CD4-positive, alpha-beta T cell treated with Interleukin-12 subunit alpha and Interleukin-12 subunit beta, for 1 hour (primary cell): ENCODE data around the gene UVSSA.
"Not testable (repeated sequence)": the region's sequence is repeated elsewhere in the genome, so short reads cannot be mapped to it uniquely, and the experiment has no call there.

ENCODE experiments used
- DNase-seq: peaks from one replicate; pipeline ENCODE4 v3.0.0-alpha.2; 2020

Gene UVSSA

DNA sequence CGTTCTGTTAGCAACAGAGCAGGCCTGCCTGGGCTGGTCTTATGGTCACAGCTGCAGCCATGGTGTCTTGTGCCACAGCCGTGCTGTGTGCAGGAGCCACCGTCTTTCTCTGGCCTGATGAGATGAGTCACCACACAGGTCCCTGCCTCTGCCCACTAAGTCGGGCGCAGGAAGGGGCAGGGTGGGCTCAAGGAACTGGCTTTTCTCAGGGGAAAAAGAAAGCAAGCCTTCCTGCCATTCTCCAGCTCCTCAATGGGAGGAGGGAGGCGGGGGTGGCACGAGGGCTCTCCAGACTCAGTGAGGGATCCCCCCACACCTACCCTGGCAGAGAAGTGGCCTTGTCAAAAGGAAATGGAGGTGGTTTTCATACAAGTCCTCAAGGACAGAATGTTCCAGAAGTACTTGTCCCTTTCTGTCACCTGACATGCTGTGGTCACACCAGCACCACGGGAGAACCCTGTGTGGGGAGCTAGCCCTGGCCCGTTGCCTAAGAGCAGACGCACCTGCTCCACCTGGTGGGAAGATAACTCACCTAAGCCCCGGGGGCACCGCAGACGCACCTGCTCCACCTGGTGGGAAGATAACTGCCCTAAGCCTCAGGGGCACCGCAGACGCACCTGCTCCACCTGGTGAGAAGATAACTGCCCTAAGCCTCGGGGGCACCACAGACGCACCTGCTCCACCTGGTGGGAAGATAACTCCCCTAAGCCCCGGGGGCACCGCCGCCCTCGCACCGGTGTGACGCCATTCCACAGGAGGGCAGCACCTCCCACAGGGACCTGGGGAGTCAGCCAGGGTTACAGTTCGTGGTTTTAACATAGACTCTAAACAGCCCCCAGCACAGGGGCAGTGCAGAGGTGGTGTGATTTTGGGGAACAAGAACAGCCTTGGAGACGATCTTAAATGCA is 18.5 kb downstream of the UVSSA start:
- DNase-seq = no peak

DNA sequence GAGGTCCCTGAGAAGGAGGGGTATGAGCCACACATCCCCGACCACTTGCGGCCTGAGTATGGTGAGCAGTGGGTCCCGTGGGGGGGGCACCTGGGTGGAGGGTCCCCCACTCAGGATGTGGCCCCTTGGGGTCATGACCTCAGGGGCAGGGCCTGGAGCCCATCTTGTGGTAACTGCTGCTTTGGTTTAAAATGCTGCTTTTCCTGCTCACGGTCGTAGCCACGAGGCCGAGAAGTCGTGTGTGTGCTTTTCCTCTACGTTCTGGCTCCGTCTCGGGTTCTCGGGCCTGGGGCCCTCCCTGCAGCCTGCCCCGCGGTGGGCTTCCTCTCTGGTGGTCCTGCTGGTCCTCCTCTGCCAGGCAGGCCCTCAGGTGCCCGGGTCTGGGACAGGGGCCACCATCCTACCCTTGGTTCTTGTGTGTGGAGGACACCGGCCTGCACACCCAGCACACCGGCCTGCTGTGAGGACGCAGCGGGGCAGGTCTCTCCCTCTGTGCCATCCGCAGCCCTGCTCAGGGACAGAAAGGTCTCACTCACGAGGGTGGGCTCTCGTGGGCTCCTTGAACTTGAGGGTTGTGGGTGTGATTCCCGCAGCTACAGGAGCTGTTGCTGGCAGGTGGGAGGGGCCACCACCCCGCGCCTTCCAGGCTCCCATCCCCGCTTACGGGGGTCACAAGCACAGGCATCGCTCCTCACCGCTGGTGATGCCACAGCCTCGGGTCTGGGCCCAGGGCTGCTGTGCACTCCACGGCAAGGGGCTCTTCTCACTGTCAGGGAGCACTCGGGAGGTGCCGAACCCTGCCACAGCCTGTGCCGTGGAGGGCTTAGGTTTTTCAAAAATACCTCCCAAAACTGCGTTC is 19.6 kb downstream of the UVSSA start:
- DNase-seq = no peak

DNA sequence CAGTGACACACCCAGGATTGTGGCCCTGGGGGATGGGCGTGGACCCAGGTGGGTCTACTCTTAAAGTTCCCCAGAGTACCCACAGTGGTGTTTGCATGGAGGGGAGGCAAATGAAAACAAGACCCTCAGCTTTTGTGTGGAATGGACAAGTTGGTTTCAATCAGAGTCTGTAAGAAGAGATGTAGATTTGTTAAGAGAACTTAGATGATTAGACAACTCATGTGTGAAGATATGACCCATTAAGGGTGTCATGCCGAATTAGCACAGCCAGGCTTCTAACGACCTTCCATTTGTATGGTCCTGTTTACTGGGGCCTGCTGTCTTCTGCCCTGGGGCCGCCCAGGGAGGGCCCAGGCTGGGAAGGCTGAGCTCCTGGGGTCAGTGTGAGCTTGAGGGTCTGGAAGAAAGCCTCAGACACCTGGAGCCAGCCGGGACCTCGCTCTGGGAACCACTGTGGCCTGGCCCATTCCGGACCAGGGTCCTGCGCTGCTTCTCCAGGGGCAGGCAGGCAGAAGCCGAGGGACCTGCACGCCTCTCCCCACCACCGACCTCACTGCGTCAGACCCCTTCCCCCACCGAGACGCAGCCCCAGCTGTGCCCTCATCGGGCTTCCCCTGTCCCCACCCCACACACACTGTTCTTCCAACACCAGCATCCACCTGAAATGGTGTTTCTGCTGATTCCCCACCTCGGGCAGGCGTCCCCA is 20.4 kb downstream of the UVSSA start:
- DNase-seq = no peak

DNA sequence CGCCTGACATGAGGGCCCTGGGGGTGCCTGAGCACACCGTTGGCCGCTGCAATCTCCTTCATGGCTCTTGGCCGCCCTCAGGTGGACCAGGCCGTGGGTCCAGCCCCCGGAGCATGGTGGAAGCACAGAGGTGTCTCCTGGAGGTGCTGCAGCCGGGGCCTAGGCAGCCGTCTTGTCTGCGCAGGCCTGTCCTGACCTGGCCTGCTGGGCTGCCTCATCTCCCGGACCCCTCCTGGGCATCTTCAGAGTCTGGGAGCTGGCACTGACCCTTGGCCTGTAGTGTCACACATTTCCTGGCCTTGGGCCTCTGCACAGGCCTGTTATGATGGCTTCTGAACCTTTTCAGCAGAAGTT is 20.9 kb downstream of the UVSSA start:
- DNase-seq = no peak

- no peak for DNase-seq
These were observed 21.5 kb downstream of the UVSSA start for GRCh38 chr4:1368421-1369090.

GRCh38 chr4:1369091-1369450 is 22.1 kb downstream of the UVSSA start:
- no peak for DNase-seq

- DNase-seq = no peak
These were observed 22.6 kb downstream of the UVSSA start for GRCh38 chr4:1369479-1370079.

DNA sequence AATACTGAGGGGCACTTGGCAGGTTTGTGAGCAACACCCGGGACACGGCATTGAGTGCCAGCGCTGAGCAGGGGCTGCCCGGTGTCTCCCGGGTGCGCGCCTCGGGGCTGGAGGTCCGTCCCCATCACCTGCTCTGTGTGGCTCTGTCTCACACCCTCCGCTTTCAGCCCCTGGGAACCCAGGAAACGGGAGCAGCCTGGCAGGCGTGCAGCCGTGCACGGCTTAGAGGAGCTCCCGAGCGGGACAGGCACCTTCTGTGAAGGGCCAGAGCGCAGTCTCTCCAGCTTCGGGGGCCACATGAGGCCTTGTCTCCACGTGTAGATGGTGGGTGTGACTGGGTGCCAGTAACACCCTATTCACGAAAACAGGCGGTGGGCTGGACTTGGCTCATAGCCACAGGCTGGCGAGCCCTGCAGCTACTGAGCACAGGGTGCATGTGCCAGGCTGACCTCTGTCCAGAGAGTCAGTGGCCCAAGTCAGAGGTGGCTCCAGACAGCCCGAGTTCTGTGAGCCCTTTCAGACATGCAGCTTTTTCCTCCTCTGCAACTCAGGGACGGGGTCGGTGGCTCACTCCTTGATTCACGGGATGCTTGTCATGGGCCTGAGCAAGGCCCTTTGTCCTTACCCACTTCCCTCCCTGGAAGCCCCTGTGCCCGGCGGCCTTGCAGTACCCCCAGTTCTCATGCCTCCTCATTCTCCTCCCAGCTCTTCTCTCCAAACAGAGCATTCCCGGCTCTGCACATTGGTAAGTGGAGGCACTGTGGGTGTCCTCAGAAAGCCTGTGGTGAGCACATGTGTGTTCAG is 23.5 kb downstream of the UVSSA start:
- no peak for DNase-seq

GRCh38 chr4:1371176-1372165 is 24.5 kb downstream of the UVSSA start:
- no peak for DNase-seq

DNA sequence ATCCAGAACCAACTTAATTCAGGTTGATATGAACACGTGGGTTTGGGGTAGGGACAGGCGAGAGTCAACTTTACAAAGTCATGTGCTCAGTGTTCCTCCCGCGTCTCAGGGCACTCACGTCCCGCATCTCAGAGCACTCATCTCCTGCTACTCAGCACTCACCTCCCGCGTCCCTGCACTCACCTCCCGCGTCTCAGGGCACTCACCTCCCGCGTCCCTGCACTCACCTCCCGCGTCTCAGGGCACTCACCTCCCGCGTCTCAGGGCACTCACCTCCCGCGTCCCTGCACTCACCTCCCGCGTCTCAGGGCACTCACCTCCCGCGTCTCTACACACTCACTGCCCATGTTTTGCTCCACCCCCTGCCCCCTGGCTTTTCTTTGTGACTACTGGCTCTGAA is 25.6 kb downstream of the UVSSA start:
- DNase-seq = not testable (repeated sequence)

DNA sequence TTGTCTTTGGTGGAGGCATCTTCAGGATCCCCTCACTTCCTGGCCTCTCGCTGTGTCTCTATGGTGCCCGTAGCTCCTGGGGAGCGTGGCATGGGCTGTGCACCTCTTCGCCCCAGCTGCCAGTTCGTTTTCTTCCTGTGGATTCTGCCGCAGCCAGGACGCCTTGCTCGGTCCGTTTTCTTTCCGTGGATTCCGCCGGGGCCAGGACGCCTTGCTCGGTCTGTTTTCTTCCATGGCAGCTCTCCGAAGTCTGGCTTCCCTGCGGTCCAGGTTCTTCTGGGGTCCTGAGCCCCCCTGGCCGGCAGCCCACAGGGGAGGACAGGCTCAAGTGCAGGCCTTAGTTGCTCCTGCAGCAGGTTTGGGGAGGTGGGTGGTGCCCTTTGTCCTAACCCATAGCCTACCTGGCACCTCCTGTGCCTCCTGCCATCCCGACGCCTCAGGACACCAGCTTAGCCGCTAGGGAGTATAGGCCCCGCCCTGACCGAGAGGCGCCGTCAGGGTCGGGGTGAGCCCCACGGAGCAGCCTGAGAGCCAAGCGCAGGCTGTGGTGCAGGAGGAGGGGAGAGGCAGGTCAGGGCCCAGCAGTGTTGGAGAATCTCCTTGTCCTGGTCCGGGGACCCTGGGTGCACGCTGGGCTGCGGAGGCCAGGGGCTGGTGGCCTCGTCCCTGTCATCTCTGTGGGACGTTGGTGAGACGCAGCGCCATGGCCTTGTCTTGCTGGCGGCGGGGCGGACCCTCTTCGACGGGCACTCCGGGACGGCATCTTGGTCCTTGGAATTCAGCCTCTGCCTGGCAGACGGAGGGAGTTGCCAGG is 27.1 kb downstream of the UVSSA start:
- no peak for DNase-seq

GRCh38 chr4:1374706-1375045 is 27.7 kb downstream of the UVSSA start:
- DNase-seq = no peak

- DNase-seq = no peak
These were observed 28.2 kb downstream of the UVSSA start for GRCh38 chr4:1375051-1375721.

DNA sequence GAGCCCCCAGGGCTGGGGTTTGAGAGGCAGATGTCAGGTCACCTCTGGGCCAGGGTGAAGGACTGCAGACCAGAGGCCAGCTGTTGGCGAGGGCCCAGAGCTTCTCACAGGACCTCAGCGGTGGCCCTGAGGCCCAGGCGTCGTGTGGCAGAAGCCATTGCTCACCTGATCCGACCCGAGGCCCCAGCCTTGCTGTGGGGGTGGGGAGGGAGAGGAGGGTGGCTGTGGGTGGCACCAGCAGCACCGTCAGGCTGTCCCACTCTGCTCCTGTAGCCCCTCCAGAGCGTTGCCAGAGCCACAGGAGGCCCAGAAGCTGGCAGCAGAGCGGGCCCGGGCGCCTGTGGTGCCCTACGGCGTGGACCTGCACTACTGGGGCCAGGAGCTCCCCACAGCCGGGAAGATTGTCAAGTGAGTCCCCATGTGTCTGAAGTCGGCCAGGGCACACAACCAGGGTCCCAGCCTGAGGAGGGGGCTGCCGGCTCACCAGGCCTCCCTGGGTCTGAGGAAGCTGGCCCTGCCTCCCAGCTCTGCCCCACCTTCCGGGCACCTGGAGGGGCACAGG is 28.8 kb downstream of the UVSSA start:
- no peak for DNase-seq

- DNase-seq = no peak
These were observed 29.4 kb downstream of the UVSSA start for GRCh38 chr4:1376391-1376840.

DNA sequence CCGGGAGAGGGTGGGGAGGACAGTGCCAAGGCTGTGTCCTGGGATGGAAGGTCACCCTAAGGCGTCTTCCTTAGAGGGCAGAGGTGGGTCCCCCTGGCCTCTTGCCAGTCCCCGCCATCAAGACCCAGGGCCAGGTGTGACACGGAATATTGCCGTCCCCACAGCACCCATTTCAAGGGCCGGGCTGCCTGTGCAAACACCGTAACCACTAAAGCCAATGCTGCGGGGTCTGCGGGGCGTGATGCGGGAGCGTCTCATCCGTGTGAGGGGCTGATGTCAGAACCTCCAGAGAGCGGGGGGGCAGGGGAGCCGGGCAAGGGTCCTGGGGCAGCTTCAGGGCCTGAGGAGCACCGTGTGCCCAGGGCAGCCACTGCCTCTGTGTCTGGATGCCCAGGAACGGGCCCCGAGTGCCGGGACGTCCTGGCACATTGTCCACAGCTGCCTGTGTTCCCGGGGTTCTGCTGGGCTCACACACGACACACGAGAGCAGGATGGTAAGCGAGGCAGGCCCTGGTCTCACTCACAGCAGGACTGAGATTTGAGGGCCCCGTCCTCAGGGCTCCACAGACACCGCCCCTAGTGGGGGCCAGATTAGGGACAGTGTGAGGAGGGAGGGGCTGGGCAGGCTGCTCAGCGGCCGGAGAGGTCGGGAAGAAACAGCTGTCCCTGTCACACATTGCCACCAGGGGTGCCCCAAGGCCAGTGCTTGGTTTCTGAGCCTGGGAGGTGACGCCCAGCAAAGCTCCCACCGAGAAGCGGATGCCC is 30.0 kb downstream of the UVSSA start:
- DNase-seq = no peak

DNA sequence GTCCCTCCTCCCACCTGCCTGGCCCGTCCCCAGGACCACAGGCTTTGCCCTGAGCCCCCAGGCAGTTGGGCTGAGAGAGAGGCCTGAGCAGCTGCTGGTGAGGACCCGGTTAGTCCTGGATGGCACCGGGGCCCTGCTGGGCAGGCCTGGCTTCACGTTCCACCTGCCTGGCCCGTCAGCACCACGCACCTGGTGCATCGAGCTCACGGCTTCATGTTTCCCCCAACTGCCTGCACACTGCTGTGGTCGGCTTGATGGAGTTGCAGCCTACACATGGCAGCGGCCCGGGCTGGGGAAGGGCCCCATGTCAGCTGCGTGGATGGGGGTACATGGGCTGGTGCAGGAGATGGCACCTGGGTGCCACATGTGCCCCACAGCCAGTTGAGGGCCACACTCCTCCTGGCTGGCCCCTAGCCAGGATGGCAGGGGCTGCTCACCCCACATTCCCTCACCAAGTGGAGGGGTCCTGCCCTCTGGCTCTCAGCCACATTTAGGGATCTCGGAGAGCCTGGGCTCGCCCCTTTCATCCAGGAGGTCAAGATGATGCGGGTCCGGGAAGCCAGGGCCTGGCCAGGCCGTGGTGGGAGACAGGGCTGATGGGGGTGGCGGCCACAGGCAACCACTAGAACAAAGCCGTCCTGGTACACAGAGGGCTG is 30.7 kb downstream of the UVSSA start:
- no peak for DNase-seq
